H9 (cell line): ENCODE measurements around the gene FYN. TPM values are rescaled to one million over a fixed set of nuclear protein-coding genes. Genes with fewer than 3 reads are reported as not detected.

Source experiments
- DNase-seq: peaks from one replicate; pipeline ENCODE4 v3.0.0-alpha.2; 2017
- H2AFZ ChIP-seq: one replicate; pipeline ENCODE4 v1.6.1; 2013; ENCODE audit warnings: mild to moderate bottlenecking, low read length, control low read depth, moderate library complexity
- H2AK5ac ChIP-seq: 2 replicates; pipeline ENCODE4 v1.6.1; 2013; ENCODE audit warnings: low read length, control low read depth, mixed read lengths; ENCODE audit not compliant: insufficient read length
- H2BK120ac ChIP-seq: one replicate; pipeline ENCODE4 v1.6.1; 2013; ENCODE audit warnings: low read depth, mild to moderate bottlenecking, low read length, control low read depth, inconsistent platforms; ENCODE audit not compliant: poor library complexity, severe bottlenecking
- H2BK12ac ChIP-seq: 2 replicates; pipeline ENCODE4 v1.6.1; 2013; ENCODE audit warnings: low read length, control low read depth, mixed read lengths, low read depth; ENCODE audit not compliant: insufficient read length
- H2BK15ac ChIP-seq: 2 replicates; pipeline ENCODE4 v1.6.1; 2013; ENCODE audit warnings: low read depth, low read length, control low read depth
- H2BK20ac ChIP-seq: one replicate; pipeline ENCODE4 v1.6.1; 2013; ENCODE audit warnings: low read depth, mild to moderate bottlenecking, low read length, control low read depth, inconsistent platforms; ENCODE audit not compliant: poor library complexity, severe bottlenecking
- H2BK5ac ChIP-seq: 2 replicates; pipeline ENCODE4 v1.6.1; 2013; ENCODE audit warnings: low read length, control low read depth, mixed read lengths; ENCODE audit not compliant: insufficient read length
- H3K14ac ChIP-seq: 2 replicates; pipeline ENCODE4 v1.6.1; 2013; ENCODE audit warnings: low read length, control low read depth; ENCODE audit not compliant: insufficient read depth
- H3K18ac ChIP-seq: 2 replicates; pipeline ENCODE4 v1.6.1; 2013; ENCODE audit warnings: low read depth, mild to moderate bottlenecking, mixed read lengths, low read length, control low read depth; ENCODE audit not compliant: insufficient read length
- H3K23ac ChIP-seq: 2 replicates; pipeline ENCODE4 v1.6.1; 2013; ENCODE audit warnings: low read length, control low read depth, mixed read lengths, low read depth; ENCODE audit not compliant: insufficient read length
- H3K23me2 ChIP-seq: 2 replicates; pipeline ENCODE4 v1.6.1; 2013; ENCODE audit warnings: low read depth, mild to moderate bottlenecking, mixed read lengths, low read length, control low read depth; ENCODE audit not compliant: insufficient read length, poor library complexity, severe bottlenecking
- H3K27ac ChIP-seq: 2 replicates; pipeline ENCODE4 v1.5.1; 2013; ENCODE audit warnings: low read length, control low read depth, mixed read lengths, low read depth; ENCODE audit not compliant: insufficient read length
- H3K27me3 ChIP-seq: 2 replicates; pipeline ENCODE4 v1.6.1; 2013; ENCODE audit warnings: low read length, control low read depth, inconsistent platforms; ENCODE audit not compliant: insufficient read depth
- H3K4ac ChIP-seq: 2 replicates; pipeline ENCODE4 v1.6.1; 2013; ENCODE audit warnings: low read depth, mild to moderate bottlenecking, control low read depth, inconsistent platforms, low read length, moderate library complexity
- H3K4me1 ChIP-seq: 2 replicates; pipeline ENCODE4 v1.6.1; 2013; ENCODE audit warnings: low read length, control low read depth, inconsistent platforms; ENCODE audit not compliant: insufficient read depth
- H3K4me2 ChIP-seq: 2 replicates; pipeline ENCODE4 v1.6.1; 2013; ENCODE audit warnings: low read length, control low read depth, mixed read lengths; ENCODE audit not compliant: insufficient read length, insufficient read depth
- H3K56ac ChIP-seq: 2 replicates; pipeline ENCODE4 v1.6.1; 2013; ENCODE audit warnings: low read depth, mild to moderate bottlenecking, mixed read lengths, low read length, control low read depth; ENCODE audit not compliant: insufficient read length
- H3K79me1 ChIP-seq: 2 replicates; pipeline ENCODE4 v1.6.1; 2013; ENCODE audit warnings: low read depth, mild to moderate bottlenecking, moderate library complexity, low read length, control low read depth, inconsistent platforms; ENCODE audit not compliant: insufficient read depth, poor library complexity, severe bottlenecking
- H3K79me2 ChIP-seq: 2 replicates; pipeline ENCODE4 v1.6.1; 2013; ENCODE audit warnings: low read length, control low read depth, inconsistent platforms; ENCODE audit not compliant: insufficient read depth
- H3K9ac ChIP-seq: 2 replicates; pipeline ENCODE4 v1.6.1; 2013; ENCODE audit warnings: low read length, control low read depth, mixed read lengths; ENCODE audit not compliant: insufficient read length; ENCODE audit errors: extremely low read depth
- H3K9me3 ChIP-seq: one replicate; pipeline ENCODE4 v1.6.1; 2013; ENCODE audit warnings: low read depth, low read length, inconsistent platforms; ENCODE audit not compliant: control insufficient read depth
- H3T11ph ChIP-seq: one replicate; pipeline ENCODE4 v1.6.1; 2013; ENCODE audit warnings: mild to moderate bottlenecking, low read length, control low read depth, inconsistent platforms
- H4K20me1 ChIP-seq: one replicate; pipeline ENCODE4 v1.6.1; 2013; ENCODE audit not compliant: control insufficient read depth, insufficient read length, insufficient read depth
- H4K5ac ChIP-seq: 2 replicates; pipeline ENCODE4 v1.6.1; 2013; ENCODE audit warnings: low read depth, mild to moderate bottlenecking, mixed read lengths, low read length, control low read depth; ENCODE audit not compliant: insufficient read length
- H4K8ac ChIP-seq: replicated peaks from 2 replicates; pipeline ENCODE4 v1.6.1; 2013; ENCODE audit warnings: low read length, control low read depth, mixed read lengths, low read depth; ENCODE audit not compliant: insufficient read length
- H4K91ac ChIP-seq: 2 replicates; pipeline ENCODE4 v1.6.1; 2013; ENCODE audit warnings: low read depth, mild to moderate bottlenecking, moderate library complexity, mixed read lengths, low read length, control low read depth; ENCODE audit not compliant: insufficient read length
- H3K27ac Mint-ChIP-seq, 3 experiments: 2 replicates in 2 of 3; 3 replicates in 1 of 3; pipeline ENCODE4 v1.8.0; 2020 to 2021; ENCODE audit warnings: mixed read lengths in 3 of 3, mild to moderate bottlenecking in 1 of 3, moderate library complexity in 1 of 3
- H3K27me3 Mint-ChIP-seq: 2 replicates; pipeline ENCODE4 v1.8.0; 2021; ENCODE audit warnings: low read depth, mild to moderate bottlenecking, moderate library complexity, mixed read lengths
- H3K36me3 Mint-ChIP-seq, 3 experiments: 2 replicates in 2 of 3; 3 replicates in 1 of 3; pipeline ENCODE4 v1.8.0; 2020 to 2021; ENCODE audit warnings: low read depth in 3 of 3, mixed read lengths in 3 of 3; ENCODE audit not compliant: insufficient read depth in 1 of 3
- H3K4me1 Mint-ChIP-seq, 2 experiments: 2 replicates each; pipeline ENCODE4 v1.8.0; 2020; ENCODE audit warnings: mixed read lengths in 2 of 2
- H3K4me3 Mint-ChIP-seq, 2 experiments: 2 replicates in 1 of 2; 3 replicates in 1 of 2; pipeline ENCODE4 v1.8.0; 2020 to 2021; ENCODE audit warnings: mild to moderate bottlenecking in 2 of 2, mixed read lengths in 2 of 2, moderate library complexity in 1 of 2
- H3K9me3 Mint-ChIP-seq, 2 experiments: 2 replicates in 1 of 2; 3 replicates in 1 of 2; pipeline ENCODE4 v1.8.0; 2020; ENCODE audit warnings: mild to moderate bottlenecking in 2 of 2, mixed read lengths in 2 of 2, moderate library complexity in 1 of 2
- WGBS: extraction: QIAGEN DNeasy Blood & Tissue Kit; methylation state at CpG from one replicate; pipeline ENCODE4 v1.1.7; 2013; ENCODE audit warnings: missing lambda C conversion rate, low lambda C conversion rate, mixed read lengths; ENCODE audit not compliant: insufficient read length; ENCODE audit errors: extremely low coverage; 5-methylcytosine and 5-hydroxymethylcytosine counted together
- total RNA-seq: library from RNA; stranded (reverse); gene quantifications from 2 replicates; pipeline ENCODE4 v1.2.1, GENCODE V29; 2021
- TF ChIP-seq, protein P1 (sequence below): fragments of 200-600 bp; sonication (generic); conservative IDR thresholded peaks from 3 replicates; pipeline ENCODE4 v1.8.0; 2021; ENCODE audit warnings: antibody characterized with exemption, mild to moderate bottlenecking

FYN gene
- total RNA-seq, 1 experiment from 2014 or later: 64.8 TPM

DNA sequence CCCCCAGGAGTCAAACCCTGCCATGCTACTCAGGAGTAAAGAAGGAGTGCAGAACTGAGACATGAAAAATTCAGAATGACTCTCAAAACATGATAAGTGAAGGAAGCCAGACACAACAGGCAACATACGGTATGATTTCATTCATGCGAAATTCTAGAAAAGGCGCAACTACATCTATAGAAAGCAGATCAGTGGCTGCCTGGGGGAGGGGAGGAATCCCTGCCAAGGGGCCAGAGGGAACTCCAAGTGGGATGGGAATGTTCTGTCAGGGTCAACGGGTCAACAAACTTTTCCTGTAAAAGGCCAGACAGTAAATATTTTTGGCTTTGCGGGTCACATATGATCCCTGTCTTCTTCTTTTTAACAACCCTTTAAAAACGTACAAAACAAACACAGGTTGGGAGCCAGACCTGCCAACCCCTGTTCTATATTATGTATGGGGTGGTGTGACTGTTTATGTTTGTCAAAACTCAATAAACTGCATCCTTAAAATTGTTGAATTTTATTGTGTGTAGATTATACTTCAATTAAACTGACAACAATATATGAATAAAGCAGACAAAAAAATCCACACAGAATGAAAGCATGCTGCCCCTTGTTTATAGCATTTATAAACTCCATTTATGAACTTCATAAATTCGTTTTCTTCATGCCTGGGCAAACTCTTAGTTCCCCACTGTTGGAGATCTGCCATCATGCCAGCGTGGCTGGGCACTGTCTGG, 211.0 kb downstream of the FYN start:
- no peaks in the 10 kb centered on the region for H3K9me3 Mint-ChIP-seq
- Histone ChIP-seq H3K79me2 (no peaks in the 10 kb centered on the region), H3K79me1 (no peaks in the 10 kb centered on the region), H2AFZ (no peak overlapping the region), H2BK12ac (no peak overlapping the region), H3K56ac (no peak overlapping the region), H3K27me3 (no peaks in the 10 kb centered on the region), H4K5ac (no peak overlapping the region), H2BK20ac (no peak overlapping the region), H4K91ac (no peak overlapping the region), H4K8ac (no peak overlapping the region), H3K4me1 (peaks cover 19% of the 10 kb centered on the region), H3K23ac (no peak overlapping the region), H2BK120ac (no peak overlapping the region), H3K9me3 (no peaks in the 10 kb centered on the region), H3T11ph (no peak overlapping the region), H2AK5ac (no peak overlapping the region), H3K23me2 (no peaks in the 10 kb centered on the region), H3K18ac (no peak overlapping the region), H2BK5ac (no peak overlapping the region), H3K9ac (no peak overlapping the region), H3K27ac (no peak overlapping the region), H3K14ac (no peak overlapping the region), H3K4ac (no peak overlapping the region), H3K4me2 (peak overlapping the region; percentile 19), H4K20me1 (no peaks in the 10 kb centered on the region), H2BK15ac (no peak overlapping the region)
- H3K27me3 Mint-ChIP-seq: no peaks in the 10 kb centered on the region; the same call in 1 of the 2 replicates
- peak overlapping the region in 2 of 3 experiments; percentile 13 to 24; a peak in 3 of 7 replicates for H3K27ac Mint-ChIP-seq
- WGBS: no CpG with 5 or more reads among the region's 8 CpGs
- TF ChIP-seq, protein P1, sequence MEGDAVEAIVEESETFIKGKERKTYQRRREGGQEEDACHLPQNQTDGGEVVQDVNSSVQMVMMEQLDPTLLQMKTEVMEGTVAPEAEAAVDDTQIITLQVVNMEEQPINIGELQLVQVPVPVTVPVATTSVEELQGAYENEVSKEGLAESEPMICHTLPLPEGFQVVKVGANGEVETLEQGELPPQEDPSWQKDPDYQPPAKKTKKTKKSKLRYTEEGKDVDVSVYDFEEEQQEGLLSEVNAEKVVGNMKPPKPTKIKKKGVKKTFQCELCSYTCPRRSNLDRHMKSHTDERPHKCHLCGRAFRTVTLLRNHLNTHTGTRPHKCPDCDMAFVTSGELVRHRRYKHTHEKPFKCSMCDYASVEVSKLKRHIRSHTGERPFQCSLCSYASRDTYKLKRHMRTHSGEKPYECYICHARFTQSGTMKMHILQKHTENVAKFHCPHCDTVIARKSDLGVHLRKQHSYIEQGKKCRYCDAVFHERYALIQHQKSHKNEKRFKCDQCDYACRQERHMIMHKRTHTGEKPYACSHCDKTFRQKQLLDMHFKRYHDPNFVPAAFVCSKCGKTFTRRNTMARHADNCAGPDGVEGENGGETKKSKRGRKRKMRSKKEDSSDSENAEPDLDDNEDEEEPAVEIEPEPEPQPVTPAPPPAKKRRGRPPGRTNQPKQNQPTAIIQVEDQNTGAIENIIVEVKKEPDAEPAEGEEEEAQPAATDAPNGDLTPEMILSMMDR: no peak
- DNase-seq: no peak
- H3K4me1 Mint-ChIP-seq: peaks cover 39 to 45% of the 10 kb centered on the region in 2 experiments
- peak overlapping the region; percentile 42 to 59 for H3K4me3 Mint-ChIP-seq
- peaks cover 0 to 4% (median 0%) of the 10 kb centered on the region in 3 experiments; a peak in 1 of 7 replicates for H3K36me3 Mint-ChIP-seq
